Neural cell (in vitro differentiated cells): ENCODE results near the gene RBFOX2.

Experiments used
- CTCF ChIP-seq: fragments of 450-650 bp; IDR thresholded peaks from 2 replicates; pipeline ENCODE4 v1.5.1; 2014; ENCODE audit warnings: antibody characterized with exemption, mild to moderate bottlenecking, moderate library complexity; ENCODE audit not compliant: poor library complexity, severe bottlenecking
- MXI1 ChIP-seq: fragments of 450-650 bp; conservative IDR thresholded peaks from 2 replicates; pipeline ENCODE4 v1.6.1; 2014; ENCODE audit warnings: antibody characterized with exemption, mild to moderate bottlenecking; ENCODE audit not compliant: poor library complexity, severe bottlenecking
- POLR2AphosphoS5 ChIP-seq: IDR thresholded peaks from 2 replicates; pipeline ENCODE4 v1.6.1; 2012
- RAD21 ChIP-seq: fragments of 450-650 bp; conservative IDR thresholded peaks from 2 replicates; pipeline ENCODE4 v1.6.1; 2014; ENCODE audit warnings: antibody characterized with exemption, mild to moderate bottlenecking, moderate library complexity

GRCh38 chr22:35761037-35761436 is 267.6 kb downstream of the RBFOX2 start:
- TF ChIP-seq POLR2AphosphoS5 (no peak), CTCF (peak; percentile 35), RAD21 (peak; percentile 44), MXI1 (no peak)
